Small intestine (tissue), 7 donors: ENCODE measurements around the gene MRPS34. TPM values are rescaled to one million over a fixed set of nuclear protein-coding genes. Genes with fewer than 3 reads are reported as not detected.

Experiments
- DNase-seq, 2 donors: peaks; one replicate each; pipeline versions ENCODE4 v3.0.0 to v3.0.0-alpha.2; 2013
- FAIRE-seq: peaks from 2 replicates; lab custom pipeline; 2012; peaks lifted over from hg19 to GRCh38; lab: Jason Lieb, UNC
- H3K27ac ChIP-seq, 3 donors: one replicate each; pipeline ENCODE4 v1.5.1; 2013; ENCODE audit warnings: low read length in 2 of 3, mild to moderate bottlenecking in 2 of 3, control low read depth in 1 of 3, inconsistent platforms in 1 of 3, low read depth in 1 of 3, moderate library complexity in 1 of 3
- H3K27me3 ChIP-seq, 3 donors: one replicate each; pipeline ENCODE4 v1.6.1; 2013; ENCODE audit warnings: low read length in 3 of 3, inconsistent platforms in 1 of 3; ENCODE audit not compliant: control insufficient read depth in 3 of 3, insufficient read depth in 3 of 3
- H3K36me3 ChIP-seq, 3 donors: one replicate each; pipeline ENCODE4 v1.6.1; 2013; ENCODE audit warnings: low read length in 3 of 3, inconsistent platforms in 1 of 3, low read depth in 1 of 3, mild to moderate bottlenecking in 1 of 3, moderate library complexity in 1 of 3; ENCODE audit not compliant: control insufficient read depth in 3 of 3, insufficient read depth in 2 of 3
- H3K4me1 ChIP-seq, 3 donors: one replicate each; pipeline ENCODE4 v1.6.1; 2013; ENCODE audit warnings: low read length in 2 of 3, inconsistent platforms in 1 of 3, low read depth in 1 of 3, mild to moderate bottlenecking in 1 of 3, moderate library complexity in 1 of 3; ENCODE audit not compliant: control insufficient read depth in 3 of 3, insufficient read depth in 2 of 3
- H3K4me3 ChIP-seq, 3 donors: one replicate each; pipeline ENCODE4 v1.5.1; 2013; ENCODE audit warnings: low read length in 3 of 3, control low read depth in 1 of 3, inconsistent platforms in 1 of 3, low read depth in 1 of 3, mild to moderate bottlenecking in 1 of 3, moderate library complexity in 1 of 3
- H3K9me3 ChIP-seq, 2 donors: one replicate each; pipeline ENCODE4 v1.6.1; 2013; ENCODE audit warnings: low read depth in 1 of 2, low read length in 1 of 2; ENCODE audit not compliant: control insufficient read depth in 2 of 2, insufficient read depth in 1 of 2
- WGBS, 3 donors: extraction: QIAGEN DNeasy Blood & Tissue Kit; methylation state at CpG; one replicate each; pipeline ENCODE4 v1.1.7; 2013; 5-methylcytosine and 5-hydroxymethylcytosine counted together
- polyA plus RNA-seq, 4 donors: library from polyadenylated mRNA; stranded (reverse) in 3 of 4; unstranded in 1 of 4; fragments of 200-250 nt in 3 of 4; fragments of 120-200 nt in 1 of 4; gene quantifications; one replicate each; pipeline versions ENCODE4 v1.2.1 to v1.2.3, GENCODE V29; 2013
- donor health status: healthy with polysubstance abuse.
- donor health status: control.
- donor health status: control.
- donor health status: Bipolar disorder and iron deficiency.
- donor health status: healthy.

Gene MRPS34
- polyA plus RNA-seq, 4 donors, result 88.9 to 199 (median 172) TPM

DNA sequence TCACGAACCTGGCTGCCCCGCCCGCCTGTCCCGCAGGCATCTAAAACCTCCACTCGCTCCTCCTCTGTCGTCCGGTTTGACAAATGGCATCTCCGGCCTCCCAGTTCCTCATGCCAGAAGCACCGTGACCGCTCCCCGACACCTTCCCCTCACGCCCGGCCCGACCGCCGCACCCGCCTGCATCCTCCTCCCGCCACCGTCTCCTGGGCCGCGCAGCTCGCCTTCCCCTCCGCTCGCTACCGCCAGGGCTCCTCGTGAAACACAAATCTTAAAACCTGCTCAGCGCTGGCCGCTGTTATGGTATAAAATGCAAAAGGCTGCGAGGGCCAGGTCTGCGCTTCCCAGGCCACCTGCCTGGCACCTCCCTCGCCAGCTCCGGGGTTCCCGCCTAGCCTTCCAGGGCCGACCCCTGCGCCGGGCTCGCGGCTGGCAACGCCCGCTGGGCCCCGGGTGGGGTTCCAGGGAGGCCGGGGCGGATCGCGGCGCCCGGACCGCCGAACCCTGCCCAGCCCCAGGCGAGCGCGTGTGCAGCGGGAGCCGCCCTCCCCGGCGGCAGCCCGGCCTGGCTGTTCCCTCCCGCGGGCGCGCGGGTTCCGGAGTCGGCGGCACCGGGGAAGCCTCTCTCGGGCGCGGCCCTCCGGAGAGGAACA, 8.9 kb upstream of the MRPS34 start:
- DNase-seq (peak in 1 of 2 donors; percentile 27), FAIRE-seq (no peak)
- Histone ChIP-seq H3K27me3 (no peaks in the 10 kb centered on the region), H3K4me3 (peak overlapping the region; percentile 77 to 91 (median 88)), H3K27ac (peak overlapping the region; percentile 53 to 80 (median 66)), H3K9me3 (no peaks in the 10 kb centered on the region), H3K4me1 (peaks cover 3 to 26% (median 5%) of the 10 kb centered on the region in 3 donors), H3K36me3 (peaks cover 1 to 70% (median 2%) of the 10 kb centered on the region in 3 donors)
- WGBS, 3 donors, result 0 to 1% (median 1%) methylated on average over 49 to 70 of the region's 70 CpGs

- Histone ChIP-seq H3K27me3 (no peaks in the 10 kb centered on the region), H3K4me1 (peaks cover 3 to 26% (median 5%) of the 10 kb centered on the region in 3 donors), H3K27ac (peak overlapping the region in 1 of 3 donors; percentile 66), H3K36me3 (peaks cover 4 to 70% (median 5%) of the 10 kb centered on the region in 3 donors), H3K9me3 (no peaks in the 10 kb centered on the region), H3K4me3 (peak overlapping the region; percentile 77 to 91 (median 88))
- FAIRE-seq (no peak), DNase-seq (no peak)
- WGBS, 3 donors, result 52 to 68% (median 54%) methylated on average over 20 of the region's 20 CpGs
Observed at GRCh38 chr16:1781254-1781653, 8.3 kb upstream of the MRPS34 start.

GRCh38 chr16:1780677-1781072, 7.7 kb upstream of the MRPS34 start:
- Histone ChIP-seq H3K27ac (no peak overlapping the region), H3K36me3 (peaks cover 4 to 70% (median 5%) of the 10 kb centered on the region in 3 donors), H3K4me3 (peak overlapping the region in 1 of 3 donors; percentile 77), H3K4me1 (peaks cover 3 to 26% (median 5%) of the 10 kb centered on the region in 3 donors), H3K27me3 (no peaks in the 10 kb centered on the region), H3K9me3 (no peaks in the 10 kb centered on the region)
- DNase-seq (no peak), FAIRE-seq (no peak)
- 79 to 85% (median 81%) methylated on average over 6 of the region's 6 CpGs for WGBS, 3 donors

DNA sequence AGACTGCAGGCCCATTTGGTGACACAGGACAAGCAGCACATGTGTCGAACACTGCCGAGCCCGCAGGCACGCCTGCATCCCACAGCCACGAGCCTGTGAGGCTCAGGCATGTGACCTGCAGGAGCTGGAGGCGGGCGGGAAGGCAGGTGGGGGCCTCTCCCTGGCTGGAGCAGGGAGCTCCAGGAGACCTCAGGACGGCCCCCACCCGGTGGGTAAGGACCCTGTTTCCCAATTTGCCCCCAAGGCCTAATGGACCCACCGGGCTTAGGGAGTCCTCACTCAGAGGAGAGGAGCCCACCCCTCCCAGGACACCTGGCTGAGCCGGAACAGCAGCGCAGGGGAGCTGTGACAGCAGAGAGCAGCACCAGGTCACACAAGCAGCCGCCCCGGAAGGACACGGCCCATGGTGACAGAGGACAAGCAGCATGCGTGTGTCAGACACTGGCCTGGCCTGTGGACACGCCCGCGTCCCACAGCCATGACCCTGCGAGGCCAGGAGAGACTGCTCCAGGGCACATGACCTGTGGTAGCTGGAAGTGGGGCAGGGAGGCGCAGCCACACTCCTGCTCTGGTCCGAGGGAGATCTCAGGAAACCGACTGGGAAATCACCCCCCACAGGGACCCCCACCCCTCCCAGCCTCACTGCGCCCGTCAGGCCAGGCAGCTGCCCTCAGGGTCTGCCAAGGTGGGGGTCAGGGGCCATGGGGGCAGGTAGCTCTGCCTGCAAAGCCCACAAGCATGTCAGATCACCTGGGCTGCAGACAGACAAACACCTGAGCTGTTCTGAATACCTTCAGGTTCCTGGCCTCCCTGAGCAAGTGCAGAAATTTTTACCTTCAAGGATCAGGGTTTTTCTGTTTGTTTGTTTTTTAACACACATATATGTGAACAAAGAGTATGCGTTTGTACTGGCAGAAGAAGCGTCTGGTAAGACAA, 7.1 kb upstream of the MRPS34 start:
- FAIRE-seq (no peak), DNase-seq (no peak)
- no peaks in the 10 kb centered on the region for H3K9me3 ChIP-seq
- 79 to 85% (median 81%) methylated on average over 27 of the region's 27 CpGs for WGBS, 3 donors
- H3K36me3 ChIP-seq, result peaks cover 4 to 71% (median 5%) of the 10 kb centered on the region in 3 donors
- no peaks in the 10 kb centered on the region for H3K27me3 ChIP-seq
- H3K4me3 ChIP-seq, result no peak overlapping the region
- H3K27ac ChIP-seq, result no peak overlapping the region
- peaks cover 3 to 27% (median 5%) of the 10 kb centered on the region in 3 donors for H3K4me1 ChIP-seq

DNA sequence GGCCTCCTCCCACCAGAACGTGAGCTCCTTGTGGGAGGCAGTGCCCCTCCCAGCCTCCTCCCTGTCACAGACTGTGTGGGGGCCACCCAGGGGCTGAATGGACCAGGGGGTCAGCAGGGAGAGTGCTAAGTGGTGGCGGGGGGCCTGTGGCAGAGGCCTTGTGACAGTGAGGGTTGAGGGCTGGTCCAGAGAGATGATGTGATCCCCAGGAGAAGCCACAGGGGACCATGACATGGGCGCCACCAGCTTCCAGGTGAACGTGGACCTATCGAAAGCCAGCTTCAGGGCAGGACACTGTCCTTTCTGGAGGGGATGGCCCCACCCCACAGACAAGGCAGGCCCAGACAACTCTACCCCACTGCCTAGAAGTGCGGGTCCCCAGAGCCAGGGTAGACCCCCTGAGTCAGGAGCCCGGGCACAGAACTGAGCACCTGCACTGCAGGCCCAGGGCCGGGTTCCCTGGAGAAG, 6.3 kb upstream of the MRPS34 start:
- FAIRE-seq (no peak), DNase-seq (no peak)
- Histone ChIP-seq H3K36me3 (peaks cover 4 to 74% (median 5%) of the 10 kb centered on the region in 3 donors), H3K27me3 (no peaks in the 10 kb centered on the region), H3K4me3 (no peak overlapping the region), H3K4me1 (peaks cover 3 to 34% (median 7%) of the 10 kb centered on the region in 3 donors), H3K27ac (no peak overlapping the region), H3K9me3 (no peaks in the 10 kb centered on the region)
- WGBS, 3 donors, result 84 to 87% (median 86%) methylated on average over 8 of the region's 8 CpGs

DNA sequence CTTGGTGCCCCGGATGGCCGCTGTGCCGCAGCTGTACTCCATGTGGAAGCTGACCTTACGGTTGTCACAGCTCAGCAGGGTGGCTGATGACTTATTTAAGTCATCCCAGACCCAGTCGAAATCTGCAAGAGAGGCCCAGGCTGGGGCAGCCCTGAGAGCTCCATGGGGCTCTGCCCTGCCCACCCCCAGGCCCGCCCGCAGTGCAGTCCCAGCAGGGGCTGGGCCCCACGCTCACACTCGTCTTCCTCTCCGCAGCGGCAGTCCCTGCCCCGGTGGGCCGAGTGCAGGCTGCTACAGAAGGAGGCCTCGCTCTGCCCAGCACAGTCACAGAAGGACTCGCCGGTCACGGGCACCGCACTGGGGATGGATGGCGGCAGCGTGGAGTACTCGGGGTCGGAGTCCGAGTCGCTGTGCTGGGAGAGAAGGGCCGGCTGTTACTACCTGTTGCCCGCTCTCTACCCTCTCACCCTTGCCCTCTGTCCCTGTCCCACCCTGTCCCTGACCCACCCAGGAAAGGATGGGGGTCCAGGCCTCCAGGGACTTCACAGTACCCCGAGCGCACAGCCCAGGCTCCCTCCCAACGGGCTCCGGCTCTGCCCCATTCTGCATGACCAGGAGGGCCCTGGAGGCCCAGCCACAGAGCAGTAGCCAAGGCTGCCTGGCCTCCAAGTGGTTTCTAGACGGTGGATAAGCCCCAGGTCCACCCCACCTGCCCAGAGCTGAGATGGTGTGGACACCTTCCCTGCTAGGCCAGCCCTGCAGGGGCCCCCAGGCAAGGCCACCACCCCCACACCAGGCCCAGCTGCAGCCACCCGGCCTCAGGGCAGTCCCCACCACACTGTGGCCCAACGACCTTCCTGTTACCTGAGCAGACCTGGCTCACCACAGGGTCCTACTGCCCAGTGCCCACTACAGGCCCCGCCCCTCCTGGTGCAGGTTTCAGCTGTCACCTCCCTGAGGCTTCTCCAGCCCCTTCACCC, 5.6 kb upstream of the MRPS34 start:
- 75 to 80% (median 79%) methylated on average over 34 of the region's 34 CpGs for WGBS, 3 donors
- H3K36me3 ChIP-seq, result peaks cover 4 to 74% (median 5%) of the 10 kb centered on the region in 3 donors
- H3K9me3 ChIP-seq, result no peaks in the 10 kb centered on the region
- H3K4me3 ChIP-seq, result no peak overlapping the region
- no peaks in the 10 kb centered on the region for H3K27me3 ChIP-seq
- peaks cover 3 to 33% (median 10%) of the 10 kb centered on the region in 3 donors for H3K4me1 ChIP-seq
- H3K27ac ChIP-seq, result no peak overlapping the region
- no peak for FAIRE-seq
- peak in 1 of 2 donors; percentile 44 for DNase-seq

DNA sequence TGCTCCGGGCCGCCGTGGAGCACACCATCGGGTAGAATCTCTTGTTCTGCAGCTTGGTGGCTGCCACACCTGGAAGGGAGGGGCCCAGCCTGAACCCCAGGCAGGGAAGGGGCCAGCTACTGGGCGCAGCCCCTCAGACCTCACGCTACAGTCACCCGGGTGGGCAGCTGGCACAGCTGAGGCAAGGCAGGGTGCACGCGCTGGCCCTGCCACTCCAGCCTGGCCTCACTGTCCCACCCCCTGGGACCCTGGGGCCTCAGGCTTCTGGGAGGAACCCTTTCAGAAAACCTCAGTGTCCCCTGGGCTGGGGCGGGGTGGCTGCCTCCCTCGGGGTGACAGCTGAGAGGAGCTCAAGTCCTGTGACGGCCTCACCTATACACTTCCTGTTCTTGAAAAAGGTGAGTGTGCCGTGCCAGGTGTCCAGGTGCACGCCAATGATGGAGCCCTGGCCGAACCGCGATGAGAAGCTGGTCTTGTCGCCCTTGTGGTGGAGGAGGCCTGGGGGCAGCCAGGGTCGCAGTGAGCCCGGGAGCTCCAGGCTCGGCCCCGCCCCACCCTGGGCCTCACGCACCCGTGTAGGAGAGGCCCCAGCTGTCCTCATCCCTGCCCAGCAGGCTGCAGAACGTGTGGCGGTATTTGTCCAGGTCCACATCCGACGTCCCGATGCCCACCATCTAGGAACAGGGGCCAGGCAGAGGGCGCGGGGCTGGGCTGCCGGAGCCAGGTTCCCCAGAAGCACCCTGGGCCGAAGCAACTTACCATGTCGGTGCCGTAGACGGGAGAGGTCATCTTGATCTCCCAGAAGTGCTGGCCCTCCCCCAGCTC, 4.7 kb upstream of the MRPS34 start:
- FAIRE-seq, result no peak
- no peaks in the 10 kb centered on the region for H3K27me3 ChIP-seq
- H3K9me3 ChIP-seq, result no peaks in the 10 kb centered on the region
- H3K27ac ChIP-seq, result no peak overlapping the region
- H3K4me3 ChIP-seq, result no peak overlapping the region
- 77 to 79% (median 78%) methylated on average over 33 to 36 of the region's 36 CpGs for WGBS, 3 donors
- peaks cover 4 to 74% (median 5%) of the 10 kb centered on the region in 3 donors for H3K36me3 ChIP-seq
- DNase-seq, result no peak
- peaks cover 3 to 33% (median 10%) of the 10 kb centered on the region in 3 donors for H3K4me1 ChIP-seq
